ENCODE measurements around the gene TENM3.

Gene TENM3

DNA sequence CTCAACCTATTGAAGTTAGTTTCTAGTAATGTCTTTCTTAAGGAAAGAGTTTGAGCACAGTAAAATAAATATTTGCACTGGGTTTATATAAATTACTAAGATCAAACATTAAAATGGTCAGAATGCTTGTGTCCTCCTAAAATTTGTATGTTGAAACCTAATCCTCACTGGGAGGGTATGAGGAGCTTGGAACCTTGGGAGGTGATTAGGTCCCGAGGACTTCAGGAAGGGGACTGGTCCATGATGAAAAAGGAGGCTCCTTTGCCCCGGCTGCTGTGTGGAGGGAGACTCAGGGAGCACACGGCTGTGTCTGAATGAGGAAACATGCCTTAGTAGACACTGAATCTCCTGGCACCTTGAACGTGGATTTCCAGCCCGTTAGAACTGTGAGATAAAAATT, 221.9 kb downstream of the TENM3 start:
- no peak for DNase-seq (ENCODE audit: low read depth in 2 of 2)
- no peak overlapping the region for H3K4me3 ChIP-seq (replicated peaks in 1 of 2; ENCODE audit: low read depth in 2 of 2, low read length in 2 of 2)
- no peak for TF ChIP-seq CTCF (IDR thresholded peaks at IDR 0.05; ENCODE audit: low read depth, low read length)

DNA sequence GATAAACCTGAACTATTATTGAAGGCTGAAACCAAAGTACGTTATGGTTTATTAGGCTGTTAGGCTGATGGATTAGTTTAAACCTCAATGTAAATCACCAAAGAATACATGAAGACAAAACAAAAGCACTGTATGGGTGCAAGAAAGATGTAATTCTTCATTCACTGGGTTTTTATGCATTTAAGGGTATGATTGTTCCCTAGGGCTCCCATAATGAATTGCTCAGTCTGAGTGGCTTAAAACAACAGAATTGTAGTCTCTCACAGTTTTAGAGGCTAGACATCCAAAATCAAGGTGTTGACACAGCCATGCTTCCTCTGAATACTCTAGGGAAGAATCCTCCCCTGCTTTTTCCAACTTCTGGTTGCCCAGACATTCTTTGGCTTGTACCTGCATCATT, 222.8 kb downstream of the TENM3 start:
- no peak for DNase-seq (ENCODE audit: low read depth in 2 of 2)
- no peak overlapping the region for H3K4me3 ChIP-seq (replicated peaks in 1 of 2; ENCODE audit: low read depth in 2 of 2, low read length in 2 of 2)
- TF ChIP-seq CTCF (IDR thresholded peaks at IDR 0.05; ENCODE audit: low read depth, low read length), result no peak

DNA sequence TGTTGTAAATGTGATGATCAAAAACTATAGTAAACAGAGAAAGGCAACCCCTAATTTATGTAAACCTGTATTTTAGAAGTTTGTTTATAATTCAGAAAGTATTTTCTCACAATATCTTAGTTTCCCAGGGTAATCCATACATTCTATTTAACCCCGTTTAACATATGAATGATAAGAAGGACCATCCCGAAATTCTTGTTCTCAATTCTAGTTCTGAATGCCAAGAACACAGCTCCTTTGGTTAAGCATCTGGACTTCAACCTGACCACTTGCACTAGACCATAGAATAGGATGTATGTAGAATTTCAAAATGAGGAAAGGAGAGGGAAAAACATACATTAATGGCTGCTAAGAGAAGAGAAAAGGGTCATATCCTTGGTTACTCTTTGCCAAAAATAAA, 227.0 kb downstream of the TENM3 start:
- DNase-seq (ENCODE audit: low read depth in 2 of 2), result no peak
- no peak for TF ChIP-seq CTCF (IDR thresholded peaks at IDR 0.05; ENCODE audit: low read depth, low read length)
- no peak overlapping the region for H3K4me3 ChIP-seq (replicated peaks in 1 of 2; ENCODE audit: low read depth in 2 of 2, low read length in 2 of 2)

DNA sequence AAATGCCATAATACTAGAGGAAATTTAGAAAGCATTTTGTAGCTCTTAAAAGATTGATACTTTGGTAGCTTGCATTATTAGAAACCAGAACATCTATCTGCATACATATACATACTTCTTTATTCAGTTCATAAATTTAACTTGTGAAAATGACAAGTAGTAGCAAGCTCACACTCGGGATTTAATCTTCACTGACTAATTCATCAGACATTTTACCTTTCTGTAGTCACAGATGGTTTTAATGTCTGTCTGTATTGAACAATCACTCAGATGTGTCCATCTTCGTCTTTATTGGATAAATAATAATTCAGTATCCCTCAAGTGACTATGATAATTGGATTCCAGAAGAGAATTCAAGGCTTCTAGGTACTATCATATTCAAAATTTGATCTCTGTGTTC, 232.3 kb downstream of the TENM3 start:
- DNase-seq (ENCODE audit: low read depth in 2 of 2), result no peak
- no peak for TF ChIP-seq CTCF (IDR thresholded peaks at IDR 0.05; ENCODE audit: low read depth, low read length)
- no peak overlapping the region for H3K4me3 ChIP-seq (replicated peaks in 1 of 2; ENCODE audit: low read depth in 2 of 2, low read length in 2 of 2)

DNA sequence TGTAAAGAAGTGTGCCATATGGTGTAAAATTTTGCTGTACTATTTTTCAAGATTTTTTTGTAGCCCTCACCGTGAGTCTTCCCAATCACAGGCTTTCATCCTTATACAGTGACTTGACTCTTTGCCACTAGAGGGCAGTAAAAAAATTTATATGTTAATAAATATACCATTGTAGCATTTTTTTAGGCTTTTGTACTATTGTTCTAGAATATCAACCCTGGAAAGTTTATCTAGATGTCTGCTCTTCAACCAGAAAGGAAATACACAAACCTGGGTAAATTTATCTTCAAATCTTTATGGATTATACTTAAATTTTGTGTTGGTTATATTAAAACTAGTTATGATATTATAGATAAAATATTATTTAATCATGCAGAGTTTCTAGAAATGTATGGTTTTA, 235.3 kb downstream of the TENM3 start:
- peak; percentile 54 for TF ChIP-seq CTCF (IDR thresholded peaks at IDR 0.05; ENCODE audit: low read depth, low read length)
- peak; percentile 52 to 66 for DNase-seq (ENCODE audit: low read depth in 2 of 2)
- H3K4me3 ChIP-seq (replicated peaks in 1 of 2; ENCODE audit: low read depth in 2 of 2, low read length in 2 of 2), result no peak overlapping the region

DNA sequence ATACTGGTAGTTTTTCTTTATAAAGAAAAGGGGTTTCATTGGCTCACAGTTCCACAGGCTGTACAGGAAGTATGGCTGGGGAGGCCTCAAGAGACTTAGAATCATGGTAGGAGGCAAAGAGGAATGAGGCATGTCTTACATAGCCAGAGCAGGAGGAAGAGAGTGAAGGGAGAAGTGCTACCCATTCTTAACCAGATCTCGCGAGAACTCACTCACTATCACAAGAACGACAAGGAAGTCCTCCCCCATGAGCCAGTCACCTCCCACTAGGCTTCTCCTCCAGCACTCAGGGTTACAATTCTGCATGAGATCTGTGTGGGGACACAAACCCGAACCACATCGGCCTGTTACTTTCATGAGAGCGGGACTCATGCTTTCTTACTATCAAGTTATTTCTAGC, 240.5 kb downstream of the TENM3 start:
- TF ChIP-seq CTCF (IDR thresholded peaks at IDR 0.05; ENCODE audit: low read depth, low read length), result no peak
- no peak for DNase-seq (ENCODE audit: low read depth in 2 of 2)

DNA sequence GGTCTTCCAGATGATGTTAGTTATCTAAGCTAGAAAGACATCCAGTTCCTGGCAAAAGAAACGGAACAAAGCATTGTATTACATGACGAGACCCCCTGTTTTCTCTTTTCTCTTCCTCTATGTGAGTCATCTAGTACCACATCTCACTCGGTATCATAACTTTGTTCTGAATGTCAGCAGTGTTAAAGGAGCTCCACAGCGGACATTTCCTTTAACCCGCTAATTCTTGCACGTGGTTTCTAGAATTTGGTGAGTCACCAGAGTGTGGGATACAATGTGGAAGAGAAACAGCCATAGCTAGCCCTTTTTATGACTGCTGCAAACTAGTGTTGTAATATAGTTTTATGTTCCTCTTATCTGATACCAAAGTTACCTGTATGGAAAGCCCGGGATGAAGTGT, 243.7 kb downstream of the TENM3 start:
- TF ChIP-seq CTCF (IDR thresholded peaks at IDR 0.05; ENCODE audit: low read depth, low read length), result no peak
- no peak overlapping the region for H3K4me3 ChIP-seq (replicated peaks in 1 of 2; ENCODE audit: low read depth in 2 of 2, low read length in 2 of 2)
- no peak for DNase-seq (ENCODE audit: low read depth in 2 of 2)

More for the DNA sequence above, 240.5 kb downstream of the TENM3 start:
- H3K4me3 ChIP-seq (replicated peaks in 1 of 2; ENCODE audit: low read depth in 2 of 2, low read length in 2 of 2), result no peak overlapping the region
